ENCODE results near the gene PCDHB9. TPM values are rescaled to one million over a fixed set of nuclear protein-coding genes. Genes with fewer than 3 reads are reported as not detected.
"Not testable (repeated sequence)": the region's sequence is repeated elsewhere in the genome, so short reads cannot be mapped to it uniquely, and the experiment has no call there.

Gene PCDHB9
- total RNA-seq, 1 donor from 2014 or later = 0.05 TPM

DNA sequence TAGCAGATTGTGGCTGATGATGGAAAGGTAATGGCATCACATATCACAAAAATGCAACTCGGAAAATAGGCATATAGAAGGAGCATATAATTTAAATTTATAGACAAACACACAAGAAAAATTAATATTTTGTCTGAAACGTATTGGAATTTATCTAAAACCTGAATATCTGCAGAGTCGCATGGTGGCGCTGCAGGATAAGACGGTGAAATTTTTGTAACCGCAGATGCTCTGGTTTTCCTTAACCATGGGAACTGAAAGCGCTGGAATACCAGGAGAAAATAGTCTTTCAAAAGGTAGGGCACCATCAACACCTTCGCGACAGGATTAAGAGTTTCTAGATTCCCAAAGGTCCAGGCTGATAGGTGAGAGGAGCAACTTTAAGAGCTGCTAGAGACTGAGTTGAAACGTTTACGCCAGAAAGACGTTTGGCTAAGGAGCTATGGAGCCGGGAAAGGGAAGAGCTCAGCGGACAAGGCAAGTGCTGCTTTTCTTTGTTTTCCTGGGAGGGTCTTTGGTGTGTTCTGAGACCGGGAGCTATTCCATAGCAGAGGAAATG, 47.2 kb downstream of the PCDHB9 start:
- ATAC-seq (no peak), DNase-seq (ENCODE audit: low spot score) (no peak)

DNA sequence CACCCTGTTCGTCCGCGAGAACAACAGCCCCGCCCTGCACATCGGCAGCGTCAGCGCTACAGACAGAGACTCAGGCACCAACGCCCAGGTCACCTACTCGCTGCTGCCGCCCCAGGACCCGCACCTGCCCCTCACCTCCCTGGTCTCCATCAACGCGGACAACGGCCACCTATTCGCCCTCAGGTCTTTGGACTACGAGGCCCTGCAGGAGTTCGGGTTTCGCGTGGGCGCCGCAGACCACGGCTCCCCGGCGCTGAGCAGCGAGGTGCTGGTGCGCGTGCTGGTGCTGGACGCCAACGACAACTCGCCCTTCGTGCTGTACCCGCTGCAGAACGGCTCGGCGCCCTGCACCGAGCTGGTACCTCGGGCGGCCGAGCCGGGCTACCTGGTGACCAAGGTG, 49.0 kb downstream of the PCDHB9 start:
- DNase-seq (ENCODE audit: low spot score); ATAC-seq: not testable (repeated sequence)

DNA sequence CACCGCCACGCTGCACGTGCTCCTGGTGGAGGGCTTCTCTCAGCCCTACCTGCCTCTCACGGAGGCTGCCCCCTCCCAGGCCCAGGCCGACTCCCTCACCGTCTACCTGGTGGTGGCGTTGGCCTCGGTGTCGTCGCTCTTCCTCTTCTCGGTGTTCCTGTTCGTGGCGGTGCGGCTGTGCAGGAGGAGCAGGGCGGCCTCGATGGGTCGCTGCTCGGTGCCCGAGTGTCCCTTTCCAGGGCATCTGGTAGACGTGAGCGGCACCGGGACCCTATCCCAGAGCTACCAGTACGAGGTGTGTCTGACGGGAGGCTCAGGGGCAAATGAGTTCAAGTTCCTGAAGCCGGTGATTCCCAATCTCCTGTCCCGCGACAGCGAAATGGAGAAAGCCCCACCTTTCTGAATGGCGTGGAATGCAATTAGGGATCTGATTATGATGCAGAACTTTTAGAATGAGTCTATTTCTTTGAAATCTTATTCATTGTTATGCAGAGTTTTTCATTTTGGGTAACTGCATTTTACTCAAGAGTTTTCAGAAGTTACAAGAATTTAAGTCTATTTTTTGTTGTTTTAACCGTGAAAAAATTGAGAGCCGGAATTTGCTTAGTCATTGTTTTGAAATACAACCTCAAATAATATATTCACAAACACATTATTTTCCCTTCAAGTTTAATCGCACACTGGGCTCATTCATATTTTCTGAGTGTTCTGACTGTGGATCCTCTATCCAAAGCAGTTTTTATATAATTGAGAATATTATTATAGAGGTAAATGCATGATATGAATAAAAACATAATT, 49.8 kb downstream of the PCDHB9 start:
- DNase-seq (ENCODE audit: low spot score) = no peak

More for the DNA sequence above, 49.8 kb downstream of the PCDHB9 start:
- no peak for ATAC-seq

Other genes with a start within 250 kb of the PCDHB9 start
- gene PCDHAC2, start 220.7 kb upstream of the PCDHB9 start, total RNA-seq = 0.86 TPM
- gene PCDHB1, start 135.8 kb upstream of the PCDHB9 start, total RNA-seq = not detected
- 0.08 TPM for gene PCDHB2, start 92.5 kb upstream of the PCDHB9 start, total RNA-seq
- 0.15 TPM for gene PCDHB3, start 86.7 kb upstream of the PCDHB9 start, total RNA-seq
- 0.35 TPM for gene PCDHB4, start 65.3 kb upstream of the PCDHB9 start, total RNA-seq
- gene PCDHB5, start 52.0 kb upstream of the PCDHB9 start, total RNA-seq = 0.33 TPM
- 0.10 TPM for gene PCDHB6, start 37.1 kb upstream of the PCDHB9 start, total RNA-seq
- gene PCDHB7, start 14.5 kb upstream of the PCDHB9 start, total RNA-seq = 0.25 TPM
- not detected for gene PCDHB8, start 9.4 kb upstream of the PCDHB9 start, total RNA-seq
- 0.58 TPM for gene PCDHB16, start 4.8 kb upstream of the PCDHB9 start, total RNA-seq
- gene PCDHB10, start 5.2 kb downstream of the PCDHB9 start, total RNA-seq = 0.28 TPM
- 0.20 TPM for gene PCDHB11, start 12.5 kb downstream of the PCDHB9 start, total RNA-seq
- gene PCDHB12, start 21.6 kb downstream of the PCDHB9 start, total RNA-seq = 0.28 TPM
- 0.65 TPM for gene PCDHB13, start 26.8 kb downstream of the PCDHB9 start, total RNA-seq
- gene PCDHB14, start 36.2 kb downstream of the PCDHB9 start, total RNA-seq = 0.75 TPM
- 0.38 TPM for gene PCDHB15, start 58.2 kb downstream of the PCDHB9 start, total RNA-seq
- gene SLC25A2, start 116.9 kb downstream of the PCDHB9 start, total RNA-seq = 0.25 TPM
- 20.6 TPM for gene TAF7, start 133.6 kb downstream of the PCDHB9 start, total RNA-seq
- 0.10 TPM for gene PCDHGA1, start 143.4 kb downstream of the PCDHB9 start, total RNA-seq
- 1.1 TPM for gene PCDHGA2, start 151.6 kb downstream of the PCDHB9 start, total RNA-seq
- gene PCDHGA3, start 156.7 kb downstream of the PCDHB9 start, total RNA-seq = 0.60 TPM
- gene PCDHGB1, start 162.9 kb downstream of the PCDHB9 start, total RNA-seq = 0.63 TPM
- 0.53 TPM for gene PCDHGA4, start 167.9 kb downstream of the PCDHB9 start, total RNA-seq
- gene PCDHGB2, start 172.8 kb downstream of the PCDHB9 start, total RNA-seq = 0.81 TPM
- 0.35 TPM for gene PCDHGA5, start 177.0 kb downstream of the PCDHB9 start, total RNA-seq
- gene PCDHGB3, start 183.1 kb downstream of the PCDHB9 start, total RNA-seq = 0.83 TPM
- 0.68 TPM for gene PCDHGA6, start 186.7 kb downstream of the PCDHB9 start, total RNA-seq
- gene PCDHGA7, start 195.6 kb downstream of the PCDHB9 start, total RNA-seq = 0.33 TPM
- gene PCDHGB4, start 200.5 kb downstream of the PCDHB9 start, total RNA-seq = 2.2 TPM
- gene PCDHGA8, start 205.5 kb downstream of the PCDHB9 start, total RNA-seq = 0.35 TPM
- gene PCDHGB5, start 210.8 kb downstream of the PCDHB9 start, total RNA-seq = 4.2 TPM
- gene PCDHGA9, start 215.6 kb downstream of the PCDHB9 start, total RNA-seq = 0.65 TPM
- gene PCDHGB6, start 220.9 kb downstream of the PCDHB9 start, total RNA-seq = 2.3 TPM
- 2.2 TPM for gene PCDHGA10, start 225.8 kb downstream of the PCDHB9 start, total RNA-seq
- 2.0 TPM for gene PCDHGB7, start 230.5 kb downstream of the PCDHB9 start, total RNA-seq
- 0.68 TPM for gene PCDHGA11, start 233.9 kb downstream of the PCDHB9 start, total RNA-seq
- 1.0 TPM for gene PCDHGA12, start 243.3 kb downstream of the PCDHB9 start, total RNA-seq